ENCODE results near the gene UPP2.

GRCh38 chr2:158130832-158131473, 29.3 kb downstream of the UPP2 start:
- TF ChIP-seq EZH2 (IDR thresholded peaks at IDR 0.05; ENCODE audit: borderline replicate concordance, insufficient read depth, low read length, poor library complexity, severe bottlenecking): no peak
- TF ChIP-seq, protein P1, sequence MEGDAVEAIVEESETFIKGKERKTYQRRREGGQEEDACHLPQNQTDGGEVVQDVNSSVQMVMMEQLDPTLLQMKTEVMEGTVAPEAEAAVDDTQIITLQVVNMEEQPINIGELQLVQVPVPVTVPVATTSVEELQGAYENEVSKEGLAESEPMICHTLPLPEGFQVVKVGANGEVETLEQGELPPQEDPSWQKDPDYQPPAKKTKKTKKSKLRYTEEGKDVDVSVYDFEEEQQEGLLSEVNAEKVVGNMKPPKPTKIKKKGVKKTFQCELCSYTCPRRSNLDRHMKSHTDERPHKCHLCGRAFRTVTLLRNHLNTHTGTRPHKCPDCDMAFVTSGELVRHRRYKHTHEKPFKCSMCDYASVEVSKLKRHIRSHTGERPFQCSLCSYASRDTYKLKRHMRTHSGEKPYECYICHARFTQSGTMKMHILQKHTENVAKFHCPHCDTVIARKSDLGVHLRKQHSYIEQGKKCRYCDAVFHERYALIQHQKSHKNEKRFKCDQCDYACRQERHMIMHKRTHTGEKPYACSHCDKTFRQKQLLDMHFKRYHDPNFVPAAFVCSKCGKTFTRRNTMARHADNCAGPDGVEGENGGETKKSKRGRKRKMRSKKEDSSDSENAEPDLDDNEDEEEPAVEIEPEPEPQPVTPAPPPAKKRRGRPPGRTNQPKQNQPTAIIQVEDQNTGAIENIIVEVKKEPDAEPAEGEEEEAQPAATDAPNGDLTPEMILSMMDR (IDR thresholded peaks at IDR 0.05; ENCODE audit: poor library complexity, severe bottlenecking): no peak
- no peak for TF ChIP-seq POLR2AphosphoS5 (IDR thresholded peaks at IDR 0.05)
- no peak for TF ChIP-seq EP300 (conservative IDR thresholded peaks at IDR 0.05; ENCODE audit: poor library complexity, severe bottlenecking)
- TF ChIP-seq SMC3 (conservative IDR thresholded peaks at IDR 0.05; ENCODE audit: poor library complexity): no peak
